Posterior vena cava (tissue), 2 donors: ENCODE results near the gene SLC39A11. TPM values are rescaled to one million over a fixed set of nuclear protein-coding genes. Genes with fewer than 3 reads are reported as not detected.
"Not testable (repeated sequence)": the region's sequence is repeated elsewhere in the genome, so short reads cannot be mapped to it uniquely, and the experiment has no call there.

Experiments
- DNase-seq: peaks from one replicate; pipeline ENCODE4 v3.0.0-alpha.2; 2020; ENCODE audit warnings: low spot score
- intact Hi-C, 2 donors: fragments of 100-400 bp; cut with DNase I; formaldehyde crosslinking; loops; one replicate each; pipeline versions ENCODE4 v1.14.1 to v1.14.2; 2022 to 2023
- total RNA-seq, 2 donors: library from RNA; stranded (reverse); fragmentation: NEBNext Ultra II Directional; extraction: Animal tissue kit (Norgen Biotek cat#: 25700); gene quantifications; one replicate each; pipeline ENCODE4 v1.2.1, GENCODE V29; 2021
- donor health status: DM: yes; HTN: yes; CAD: no.
- donor health status: DM: yes; HTN: yes; CAD: no.

SLC39A11 gene
- total RNA-seq, 2 donors from 2014 or later = 20.6 to 25.8 TPM

GRCh38 chr17:72656130-72656763 lies 436.2 kb downstream of the SLC39A11 start:
- intact Hi-C loops = no loop called here
- DNase-seq = no peak

GRCh38 chr17:72654706-72655105 lies 437.8 kb downstream of the SLC39A11 start:
- intact Hi-C loops = no loop called here

GRCh38 chr17:72651988-72652387 lies 440.5 kb downstream of the SLC39A11 start:
- intact Hi-C loops = no loop called here
- DNase-seq = no peak

More at GRCh38 chr17:72654706-72655105, 437.8 kb downstream of the SLC39A11 start:
- no peak for DNase-seq

GRCh38 chr17:72648702-72649101 lies 443.8 kb downstream of the SLC39A11 start:
- no peak for DNase-seq
- intact Hi-C loops = loop anchor here in 1 of 2 donors (5.0 kb wide), 1 partner anchor 799 kb away; no protein-coding TSS in a partner anchor

- no peak for DNase-seq
- intact Hi-C loops = loop anchor here in 1 of 2 donors (5.0 kb wide), 1 partner anchor 801 kb away; no protein-coding TSS in a partner anchor
Observed at GRCh38 chr17:72646176-72646575, 446.3 kb downstream of the SLC39A11 start.

- DNase-seq = no peak
- intact Hi-C loops = no loop called here
Observed at GRCh38 chr17:72644492-72644891, 448.0 kb downstream of the SLC39A11 start.

- intact Hi-C loops = no loop called here
Observed at GRCh38 chr17:72643575-72644216, 448.8 kb downstream of the SLC39A11 start.

GRCh38 chr17:72642720-72643119 lies 449.8 kb downstream of the SLC39A11 start:
- intact Hi-C loops = no loop called here
- DNase-seq = no peak

More at GRCh38 chr17:72643575-72644216, 448.8 kb downstream of the SLC39A11 start:
- DNase-seq = no peak

- intact Hi-C loops = no loop called here
- DNase-seq = no peak
Observed at GRCh38 chr17:72640415-72641165, 451.9 kb downstream of the SLC39A11 start.

- intact Hi-C loops = no loop called here
- no peak for DNase-seq
Observed at GRCh38 chr17:72639711-72640110, 452.8 kb downstream of the SLC39A11 start.

GRCh38 chr17:72638932-72639331 lies 453.6 kb downstream of the SLC39A11 start:
- intact Hi-C loops, DNase-seq: not testable (repeated sequence)

GRCh38 chr17:72635034-72635635 lies 457.4 kb downstream of the SLC39A11 start:
- intact Hi-C loops = no loop called here
- no peak for DNase-seq

- no peak for DNase-seq
- intact Hi-C loops = no loop called here
Observed at GRCh38 chr17:72634621-72635020, 457.9 kb downstream of the SLC39A11 start.

- intact Hi-C loops = no loop called here
- DNase-seq = no peak
Observed at GRCh38 chr17:72631949-72632684, 460.4 kb downstream of the SLC39A11 start.

- intact Hi-C loops = no loop called here
- DNase-seq = no peak
Observed at GRCh38 chr17:72631568-72631948, 460.9 kb downstream of the SLC39A11 start.

GRCh38 chr17:72624652-72625051 lies 467.8 kb downstream of the SLC39A11 start:
- intact Hi-C loops = no loop called here
- DNase-seq = no peak

- intact Hi-C loops = no loop called here
- DNase-seq = no peak
Observed at GRCh38 chr17:72624226-72624625, 468.3 kb downstream of the SLC39A11 start.

GRCh38 chr17:72622661-72623433 lies 469.6 kb downstream of the SLC39A11 start:
- DNase-seq = no peak
- intact Hi-C loops = no loop called here
